ENCODE measurements around the gene CTNNA1.

- TF ChIP-seq POLR2A (IDR thresholded peaks at IDR 0.05; ENCODE audit: low read depth, low read length) (no peak), POLR2AphosphoS5 (IDR thresholded peaks at IDR 0.05; ENCODE audit: low read depth, low read length) (0 out of 2 replicates have a peak, but pooled peaks have one; percentile 46), TAF1 (IDR thresholded peaks at IDR 0.05; ENCODE audit: borderline replicate concordance, low read depth, low read length) (no peak)
Measured at GRCh38 chr5:138936225-138936967, 183.2 kb downstream of the CTNNA1 start.

Data from GM12892 (cell line).